GM21360 (cell line): ENCODE results near the gene KNDC1.

ENCODE experiments used
- ATAC-seq: cut with Tn5 transposase; IDR thresholded peaks from one replicate; pipeline ENCODE4 v1.9.1; 2021; ENCODE audit warnings: mild to moderate bottlenecking, moderate library complexity; ENCODE audit not compliant: unreplicated experiment

Gene KNDC1

GRCh38 chr10:133202778-133203651 is 43.0 kb downstream of the KNDC1 start:
- ATAC-seq: no peak

GRCh38 chr10:133203652-133204195 is 43.7 kb downstream of the KNDC1 start:
- no peak for ATAC-seq

- ATAC-seq: no peak
These were observed 44.4 kb downstream of the KNDC1 start for GRCh38 chr10:133204226-133205015.

- no peak for ATAC-seq
These were observed 45.1 kb downstream of the KNDC1 start for GRCh38 chr10:133205146-133205545.

- no peak for ATAC-seq
These were observed 46.5 kb downstream of the KNDC1 start for GRCh38 chr10:133206356-133207040.

- no peak for ATAC-seq
These were observed 47.1 kb downstream of the KNDC1 start for GRCh38 chr10:133207041-133207600.

GRCh38 chr10:133207627-133208026 is 47.6 kb downstream of the KNDC1 start:
- no peak for ATAC-seq

GRCh38 chr10:133208466-133208865 is 48.4 kb downstream of the KNDC1 start:
- ATAC-seq: no peak

- ATAC-seq: no peak
These were observed 49.1 kb downstream of the KNDC1 start for GRCh38 chr10:133209117-133209516.

GRCh38 chr10:133209641-133210040 is 49.6 kb downstream of the KNDC1 start:
- no peak for ATAC-seq

GRCh38 chr10:133210398-133211140 is 50.5 kb downstream of the KNDC1 start:
- ATAC-seq: no peak

- no peak for ATAC-seq
These were observed 51.3 kb downstream of the KNDC1 start for GRCh38 chr10:133211141-133211830.

GRCh38 chr10:133211959-133212852 is 52.2 kb downstream of the KNDC1 start:
- no peak for ATAC-seq

- no peak for ATAC-seq
These were observed 53.0 kb downstream of the KNDC1 start for GRCh38 chr10:133212853-133213494.

GRCh38 chr10:133213641-133214467 is 53.8 kb downstream of the KNDC1 start:
- ATAC-seq: no peak

- no peak for ATAC-seq
These were observed 54.7 kb downstream of the KNDC1 start for GRCh38 chr10:133214468-133215410.
